Hepatocyte (in vitro differentiated cells): Measurements from ENCODE around the gene LMF1.

Experiments
- CTCF ChIP-seq: fragments of 200-600 bp; sonication (generic); IDR thresholded peaks from 2 replicates; pipeline ENCODE4 v1.5.1; 2016; ENCODE audit warnings: antibody characterized with exemption, mild to moderate bottlenecking; ENCODE audit not compliant: poor library complexity
- EZH2 ChIP-seq: fragments of 200-600 bp; sonication (generic); IDR thresholded peaks from 2 replicates; pipeline ENCODE4 v1.6.1; 2016; ENCODE audit warnings: antibody characterized with exemption, mild to moderate bottlenecking, borderline replicate concordance
- EZH2phosphoT487 ChIP-seq: fragments of 200-600 bp; sonication (generic); IDR thresholded peaks from one replicate; pipeline ENCODE4 v1.6.1; 2018; ENCODE audit warnings: antibody characterized with exemption, mild to moderate bottlenecking, low read depth, moderate library complexity; ENCODE audit not compliant: unreplicated experiment, severe bottlenecking

GRCh38 chr16:934178-934577 is 36.6 kb downstream of the LMF1 start:
- TF ChIP-seq CTCF = no peak
- TF ChIP-seq EZH2phosphoT487 = no peak
- no peak for TF ChIP-seq EZH2
